HepG2 (cell line): ENCODE measurements around the gene HABP2. TPM values are rescaled to one million over a fixed set of nuclear protein-coding genes. Genes with fewer than 3 reads are reported as not detected.

Experiments
- ATAC-seq: fragments of 200-7000 bp; cut with Tn5 transposase; 3 replicates; pipeline ENCODE4 v1.9.1; 2020; ENCODE audit warnings: mild to moderate bottlenecking, moderate library complexity
- BruUV-seq: library from RNA; stranded (reverse); fragments of 400-500 nt; replicated peaks from 2 replicates; lab custom pipeline; 2021; lab: Mats Ljungman, UMichigan
- CTCF ChIA-PET: fragments of 300-600 bp; formaldehyde crosslinking; extraction: SDS; loops from one replicate; lab custom pipeline; 2021; ENCODE audit warnings: low total read pairs, inconsistent platforms, low intra/inter-chr PET ratio; lab: Yijun Ruan, JAX
- POLR2A ChIA-PET: fragments of 350-600 bp; sonication (Branson Sonifier 250); formaldehyde crosslinking; loops from one replicate; lab custom pipeline; 2020; ENCODE audit warnings: antibody characterized with exemption, inconsistent platforms; lab: Yijun Ruan, JAX
- DNase-seq: peaks from one replicate; pipeline ENCODE4 v3.0.0-alpha.2; 2015; ENCODE audit warnings: low spot score
- FAIRE-seq: peaks from 3 replicates; lab custom pipeline; 2011; peaks lifted over from hg19 to GRCh38; lab: Jason Lieb, UNC
- H2AFZ ChIP-seq: one replicate; pipeline ENCODE4 v1.6.1; 2011; ENCODE audit warnings: low read length, inconsistent platforms
- H3K27ac ChIP-seq: fragments of 300-600 bp; 3 replicates; pipeline ENCODE4 v1.8.0; 2011; ENCODE audit warnings: mixed run types, mild to moderate bottlenecking, mixed read lengths, low read length, inconsistent platforms; ENCODE audit not compliant: insufficient read depth; ENCODE audit errors: extremely low read length
- H3K27me3 ChIP-seq, 2 experiments: fragments of 200-600 bp in 1 of 2; 2 replicates in 1 of 2; 3 replicates in 1 of 2; pipeline versions ENCODE4 v1.6.0 to v1.8.0; 2011; ENCODE audit warnings: low read length in 2 of 2, mild to moderate bottlenecking in 2 of 2, moderate library complexity in 2 of 2, inconsistent platforms in 1 of 2; ENCODE audit not compliant: insufficient read depth in 2 of 2, control insufficient read depth in 1 of 2
- H3K36me3 ChIP-seq, 2 experiments: fragments of 200-600 bp in 1 of 2; replicated peaks in 1 of 2; 2 replicates in 1 of 2; 3 replicates in 1 of 2; pipeline versions ENCODE4 v1.5.1 to v1.8.0; 2011; ENCODE audit warnings: low read length in 2 of 2, inconsistent platforms in 1 of 2; ENCODE audit not compliant: insufficient read depth in 2 of 2, control insufficient read depth in 1 of 2
- H3K4me1 ChIP-seq: 2 replicates; pipeline ENCODE4 v1.5.1; 2012; ENCODE audit warnings: low read length, inconsistent platforms; ENCODE audit not compliant: insufficient read depth
- H3K4me2 ChIP-seq: 2 replicates; pipeline ENCODE4 v1.6.0; 2011; ENCODE audit warnings: low read depth, low read length, inconsistent platforms
- H3K4me3 ChIP-seq, 3 experiments: fragments of 200-600 bp in 1 of 3; sonication (generic), shearing (Covaris generic) in 1 of 3; replicated peaks in 1 of 3; 2 replicates each; pipeline ENCODE4 v1.5.1; 2011 to 2016; ENCODE audit warnings: low read length in 3 of 3, inconsistent platforms in 2 of 3, low read depth in 2 of 3, mild to moderate bottlenecking in 2 of 3, control low read depth in 1 of 3, mixed read lengths in 1 of 3; ENCODE audit not compliant: insufficient read depth in 1 of 3
- H3K79me2 ChIP-seq: one replicate; pipeline ENCODE4 v1.6.1; 2011; ENCODE audit warnings: low read length, inconsistent platforms; ENCODE audit not compliant: insufficient read depth
- H3K9ac ChIP-seq: 2 replicates; pipeline ENCODE4 v1.6.0; 2011; ENCODE audit warnings: mild to moderate bottlenecking, low read depth, low read length, inconsistent platforms; ENCODE audit not compliant: insufficient read depth
- H3K9me3 ChIP-seq: 2 replicates; pipeline ENCODE4 v1.5.1; 2012; ENCODE audit warnings: mild to moderate bottlenecking, low read length
- H4K20me1 ChIP-seq: 2 replicates; pipeline ENCODE4 v1.6.0; 2011; ENCODE audit warnings: inconsistent platforms, mild to moderate bottlenecking, low read length, moderate library complexity; ENCODE audit not compliant: insufficient read depth
- HOXD1 ChIP-seq: sonication (generic); formaldehyde crosslinking; IDR thresholded peaks from 2 replicates; pipeline ENCODE4 v1.5.0; 2020; ENCODE audit warnings: missing genetic modification reagents
- KLF12 ChIP-seq: sonication (generic); formaldehyde crosslinking; IDR thresholded peaks from 2 replicates; pipeline ENCODE4 v1.4.0; 2020; ENCODE audit warnings: missing genetic modification reagents, borderline replicate concordance
- POLR2A ChIP-seq, 2 experiments: IDR thresholded peaks; 2 replicates each; pipeline ENCODE4 v1.6.1; 2011; ENCODE audit warnings: low read depth in 2 of 2, low read length in 2 of 2, mild to moderate bottlenecking in 1 of 2, moderate library complexity in 1 of 2; ENCODE audit not compliant: insufficient read depth in 1 of 2
- SRSF9 ChIP-seq: fragments of 200-400 bp; formaldehyde crosslinking; IDR thresholded peaks from 2 replicates; pipeline ENCODE4 v1.6.1; 2018; ENCODE audit warnings: borderline replicate concordance, mild to moderate bottlenecking, low read depth, low read length; ENCODE audit not compliant: insufficient read depth, poor library complexity, severe bottlenecking
- THYN1 ChIP-seq: sonication (generic); formaldehyde crosslinking; IDR thresholded peaks from 2 replicates; pipeline ENCODE4 v1.8.1; 2023; ENCODE audit warnings: low read depth, mild to moderate bottlenecking, moderate library complexity, missing genetic modification reagents, borderline replicate concordance
- ZNF615 ChIP-seq: sonication (generic); formaldehyde crosslinking; IDR thresholded peaks from 2 replicates; pipeline ENCODE4 v1.5.0; 2020; ENCODE audit warnings: mild to moderate bottlenecking, missing genetic modification reagents, borderline replicate concordance
- WGBS: methylation state at CpG from one replicate; pipeline ENCODE4 v1.1.6; 2017; ENCODE audit warnings: low lambda C conversion rate; 5-methylcytosine and 5-hydroxymethylcytosine counted together
- in situ Hi-C: cut with HindIII; loops from 2 replicates; pipeline ENCODE4 v1.10.0; 2017; ENCODE audit warnings: low pct_unique_long_range_greater_than_20kb; ENCODE audit not compliant: extremely low pct_ligation_motif_present
- intact Hi-C: fragments of 100-400 bp; cut with micrococcal nuclease; formaldehyde crosslinking; loops from one replicate; pipeline ENCODE4 v1.10.0; 2022; ENCODE audit not compliant: unreplicated experiment
- polyA plus RNA-seq, 8 experiments: library from polyadenylated mRNA; depleted of rRNA in 3 of 8; stranded (reverse) in 7 of 8; unstranded in 1 of 8; fragments of >200 nt; fragmentation: Illumina TruSeq in 4 of 8; extraction: Trizol in 4 of 8; gene quantifications; 2 replicates each; pipeline versions ENCODE4 v1.2.1 to v1.2.3, GENCODE V29; 2011 to 2016; ENCODE audit warnings: low read depth in 4 of 8, missing spikeins in 1 of 8, mixed read lengths in 1 of 8; ENCODE audit not compliant: insufficient read depth in 1 of 8
- total RNA-seq, 5 experiments: library from RNA; depleted of rRNA; stranded (reverse); fragments of >200 nt; fragmentation: Illumina TruSeq; extraction: Trizol; gene quantifications; 2 replicates each; pipeline ENCODE4 v1.2.3, GENCODE V29; 2016; ENCODE audit warnings: low read depth in 1 of 5
- TF ChIP-seq, protein P1 (sequence below): sonication (generic); formaldehyde crosslinking; conservative IDR thresholded peaks from 2 replicates; pipeline ENCODE4 v1.4.0; 2020; ENCODE audit warnings: missing genetic modification reagents
- TF ChIP-seq, protein P2 (sequence below), 2 experiments: fragments of 450-650 bp in 1 of 2; sonication (generic) in 1 of 2; formaldehyde crosslinking; IDR thresholded peaks; 2 replicates each; pipeline versions ENCODE4 v1.5.0 to v1.8.0; 2020 to 2022; ENCODE audit warnings: mild to moderate bottlenecking in 1 of 2, missing genetic modification reagents in 1 of 2
- TF ChIP-seq, protein P3 (sequence below): sonication (generic); formaldehyde crosslinking; IDR thresholded peaks from 2 replicates; pipeline ENCODE4 v1.5.1; 2020; ENCODE audit warnings: missing genetic modification reagents, mild to moderate bottlenecking, borderline replicate concordance

HABP2 gene
- total and polyA plus RNA-seq, 2 of the 13 experiments (the other 11 are each of a cell fraction or from before 2014, with no cell fraction given): 0.12 to 0.13 TPM

DNA sequence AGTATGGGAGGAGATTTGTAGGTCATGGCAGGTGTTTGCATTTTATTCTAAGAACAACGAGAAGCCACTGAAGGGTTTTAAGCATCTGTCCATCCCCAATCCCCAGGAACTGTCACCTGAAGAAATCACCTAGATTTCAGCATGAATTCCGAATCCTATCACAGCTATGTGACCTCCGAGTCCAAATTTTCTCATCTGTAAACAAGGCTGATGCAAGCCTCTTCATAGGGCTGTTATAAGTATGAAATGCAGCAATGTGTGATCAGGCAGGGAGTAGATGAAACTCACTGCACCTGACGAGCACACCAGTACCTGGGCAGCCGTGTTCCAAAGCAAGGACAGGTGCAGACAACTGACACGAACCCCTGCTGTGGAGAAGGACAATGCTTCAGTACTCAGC is 14.0 kb downstream of the HABP2 start:
- H3K9ac ChIP-seq: no peak overlapping the region
- BruUV-seq: no TSS peak

More for the DNA sequence above, 14.0 kb downstream of the HABP2 start:
- CTCF ChIA-PET: no interaction called here
- no peaks in the 10 kb centered on the region for H3K9me3 ChIP-seq
- POLR2A ChIA-PET: no interaction called here
- no peaks in the 10 kb centered on the region for H3K36me3 ChIP-seq
- in situ Hi-C loops (no loop called here), intact Hi-C loops (no loop called here)
- TF ChIP-seq HOXD1 (no peak), POLR2A (IDR thresholded peaks at IDR 0.05; ENCODE audit: insufficient read depth in 1 of 2, low read depth in 2 of 2, low read length in 2 of 2) (no peak), SRSF9 (no peak), KLF12 (CRISPR knock-in tag) (no peak), THYN1 (CRISPR knock-in tag) (no peak), ZNF615 (CRISPR knock-in tag) (no peak)
- TF ChIP-seq, protein P1, sequence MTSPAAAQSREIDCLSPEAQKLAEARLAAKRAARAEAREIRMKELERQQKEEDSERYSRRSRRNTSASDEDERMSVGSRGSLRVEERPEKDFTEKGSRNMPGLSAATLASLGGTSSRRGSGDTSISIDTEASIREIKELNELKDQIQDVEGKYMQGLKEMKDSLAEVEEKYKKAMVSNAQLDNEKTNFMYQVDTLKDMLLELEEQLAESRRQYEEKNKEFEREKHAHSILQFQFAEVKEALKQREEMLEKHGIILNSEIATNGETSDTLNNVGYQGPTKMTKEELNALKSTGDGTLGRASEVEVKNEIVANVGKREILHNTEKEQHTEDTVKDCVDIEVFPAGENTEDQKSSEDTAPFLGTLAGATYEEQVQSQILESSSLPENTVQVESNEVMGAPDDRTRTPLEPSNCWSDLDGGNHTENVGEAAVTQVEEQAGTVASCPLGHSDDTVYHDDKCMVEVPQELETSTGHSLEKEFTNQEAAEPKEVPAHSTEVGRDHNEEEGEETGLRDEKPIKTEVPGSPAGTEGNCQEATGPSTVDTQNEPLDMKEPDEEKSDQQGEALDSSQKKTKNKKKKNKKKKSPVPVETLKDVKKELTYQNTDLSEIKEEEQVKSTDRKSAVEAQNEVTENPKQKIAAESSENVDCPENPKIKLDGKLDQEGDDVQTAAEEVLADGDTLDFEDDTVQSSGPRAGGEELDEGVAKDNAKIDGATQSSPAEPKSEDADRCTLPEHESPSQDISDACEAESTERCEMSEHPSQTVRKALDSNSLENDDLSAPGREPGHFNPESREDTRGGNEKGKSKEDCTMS: no peak
- TF ChIP-seq, protein P2, sequence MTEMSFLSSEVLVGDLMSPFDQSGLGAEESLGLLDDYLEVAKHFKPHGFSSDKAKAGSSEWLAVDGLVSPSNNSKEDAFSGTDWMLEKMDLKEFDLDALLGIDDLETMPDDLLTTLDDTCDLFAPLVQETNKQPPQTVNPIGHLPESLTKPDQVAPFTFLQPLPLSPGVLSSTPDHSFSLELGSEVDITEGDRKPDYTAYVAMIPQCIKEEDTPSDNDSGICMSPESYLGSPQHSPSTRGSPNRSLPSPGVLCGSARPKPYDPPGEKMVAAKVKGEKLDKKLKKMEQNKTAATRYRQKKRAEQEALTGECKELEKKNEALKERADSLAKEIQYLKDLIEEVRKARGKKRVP (CRISPR knock-in tag; IDR thresholded peaks at IDR 0.05): 0 out of 4 replicates have a peak, but pooled peaks of 1 of the 2 experiments have one; percentile 33
- TF ChIP-seq, protein P3, sequence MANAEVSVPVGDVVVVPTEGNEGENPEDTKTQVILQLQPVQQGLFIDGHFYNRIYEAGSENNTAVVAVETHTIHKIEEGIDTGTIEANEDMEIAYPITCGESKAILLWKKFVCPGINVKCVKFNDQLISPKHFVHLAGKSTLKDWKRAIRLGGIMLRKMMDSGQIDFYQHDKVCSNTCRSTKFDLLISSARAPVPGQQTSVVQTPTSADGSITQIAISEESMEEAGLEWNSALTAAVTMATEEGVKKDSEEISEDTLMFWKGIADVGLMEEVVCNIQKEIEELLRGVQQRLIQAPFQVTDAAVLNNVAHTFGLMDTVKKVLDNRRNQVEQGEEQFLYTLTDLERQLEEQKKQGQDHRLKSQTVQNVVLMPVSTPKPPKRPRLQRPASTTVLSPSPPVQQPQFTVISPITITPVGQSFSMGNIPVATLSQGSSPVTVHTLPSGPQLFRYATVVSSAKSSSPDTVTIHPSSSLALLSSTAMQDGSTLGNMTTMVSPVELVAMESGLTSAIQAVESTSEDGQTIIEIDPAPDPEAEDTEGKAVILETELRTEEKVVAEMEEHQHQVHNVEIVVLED (CRISPR knock-in tag): no peak
- TF ChIP-seq, all 625 proteins: peak for 1
- Histone ChIP-seq H4K20me1 (no peaks in the 10 kb centered on the region), H3K27ac (no peak overlapping the region), H3K4me3 (no peak overlapping the region), H3K27me3 (no peaks in the 10 kb centered on the region; a peak in 1 of 5 replicates), H3K4me2 (no peak overlapping the region), H3K79me2 (no peaks in the 10 kb centered on the region), H3K4me1 (peaks cover 15% of the 10 kb centered on the region), H2AFZ (no peak overlapping the region)
- FAIRE-seq (no peak), DNase-seq (no peak), ATAC-seq (no peak)
- WGBS: 32% methylated on average over 6 of the region's 6 CpGs
